Activated T-cell treated with anti-CD3 and anti-CD28 coated beads, Interleukin-2, amount 50 U/mL, for 1 hour (primary cell): ENCODE data around the gene ZNF154.

Source experiments
- DNase-seq: peaks from one replicate; pipeline ENCODE4 v3.0.0-alpha.2; 2020

ZNF154 gene

GRCh38 chr19:57672466-57672865, 36.5 kb downstream of the ZNF154 start:
- no peak for DNase-seq

GRCh38 chr19:57671124-57671895, 37.7 kb downstream of the ZNF154 start:
- no peak for DNase-seq

- DNase-seq, result no peak
Observed at GRCh38 chr19:57668635-57669034, 40.4 kb downstream of the ZNF154 start, which contains the start of gene ZSCAN4. Gene ZSCAN4 (plus strand): TSS chr19:57668935. CDS start chr19:57676146, 7,211 bp downstream.

GRCh38 chr19:57667228-57667627, 41.8 kb downstream of the ZNF154 start:
- DNase-seq, result no peak

- DNase-seq, result no peak
Observed at GRCh38 chr19:57665261-57665806, 43.7 kb downstream of the ZNF154 start.

- peak; percentile 22 for DNase-seq
Observed at GRCh38 chr19:57664269-57665127, 44.5 kb downstream of the ZNF154 start.

GRCh38 chr19:57656346-57656745, 52.7 kb downstream of the ZNF154 start:
- DNase-seq, result no peak

GRCh38 chr19:57655443-57655842, 53.6 kb downstream of the ZNF154 start:
- no peak for DNase-seq

GRCh38 chr19:57653689-57654088, 55.3 kb downstream of the ZNF154 start:
- no peak for DNase-seq

- no peak for DNase-seq
Observed at GRCh38 chr19:57651654-57651996, 57.4 kb downstream of the ZNF154 start.

GRCh38 chr19:57648331-57649003, 60.5 kb downstream of the ZNF154 start:
- DNase-seq, result no peak
